AG09309 (cell line): ENCODE data around the gene URI1.

ENCODE experiments used
- DNase-seq: peaks from one replicate; pipeline ENCODE4 v3.0.0-alpha.2; 2010; ENCODE audit warnings: low read depth
- H3K4me3 ChIP-seq: 2 replicates; pipeline ENCODE4 v1.5.1; 2011; ENCODE audit warnings: mild to moderate bottlenecking, low read depth, low read length, moderate library complexity; ENCODE audit not compliant: control insufficient read depth
- CTCF ChIP-seq: IDR thresholded peaks from 2 replicates; pipeline ENCODE4 v1.5.1; 2011; ENCODE audit warnings: mild to moderate bottlenecking, low read depth, low read length, inconsistent platforms; ENCODE audit not compliant: insufficient read depth, control insufficient read depth; ENCODE audit errors: missing control alignments

Gene URI1

GRCh38 chr19:29978080-29978479 lies 36.0 kb downstream of the URI1 start:
- H3K4me3 ChIP-seq = no peak overlapping the region
- TF ChIP-seq CTCF = no peak
- DNase-seq = no peak

- H3K4me3 ChIP-seq = no peak overlapping the region
- no peak for DNase-seq
- TF ChIP-seq CTCF = no peak
These were observed 41.5 kb downstream of the URI1 start for GRCh38 chr19:29983568-29983967.

- no peak overlapping the region for H3K4me3 ChIP-seq
- DNase-seq = no peak
- TF ChIP-seq CTCF = no peak
These were observed 43.2 kb downstream of the URI1 start for GRCh38 chr19:29985196-29985595.

GRCh38 chr19:29988351-29988750 lies 46.3 kb downstream of the URI1 start:
- DNase-seq = no peak
- TF ChIP-seq CTCF = no peak
- H3K4me3 ChIP-seq = no peak overlapping the region

GRCh38 chr19:29992233-29992867 lies 50.3 kb downstream of the URI1 start:
- TF ChIP-seq CTCF = no peak

GRCh38 chr19:29999490-29999889 lies 57.5 kb downstream of the URI1 start:
- DNase-seq = no peak
- TF ChIP-seq CTCF = no peak
- H3K4me3 ChIP-seq = no peak overlapping the region

More at GRCh38 chr19:29992233-29992867, 50.3 kb downstream of the URI1 start:
- DNase-seq = no peak
- H3K4me3 ChIP-seq = no peak overlapping the region

- DNase-seq = no peak
- no peak for TF ChIP-seq CTCF
- no peak overlapping the region for H3K4me3 ChIP-seq
These were observed 58.8 kb downstream of the URI1 start for GRCh38 chr19:30000862-30001261.
